Esophagus muscularis mucosa (tissue), 4 donors: ENCODE data around the gene DLG5. TPM values are rescaled to one million over a fixed set of nuclear protein-coding genes. Genes with fewer than 3 reads are reported as not detected.

Source experiments
- DNase-seq: peaks from one replicate; pipeline ENCODE4 v3.0.0-alpha.2; 2017; ENCODE audit errors: extremely low spot score
- H3K27ac ChIP-seq, 4 donors: fragments of 200-600 bp; sonication (generic); replicated peaks in 1 of 4; 1 replicate in 3 of 4; 2 replicates in 1 of 4; pipeline ENCODE4 v1.5.1; 2016 to 2019; ENCODE audit warnings: mild to moderate bottlenecking in 1 of 4
- H3K27me3 ChIP-seq, 4 donors: fragments of 200-600 bp; sonication (generic); one replicate each; pipeline versions ENCODE4 v1.5.1 to v1.6.0; 2016 to 2019
- H3K36me3 ChIP-seq, 4 donors: fragments of 200-600 bp; sonication (generic); one replicate each; pipeline ENCODE4 v1.5.1; 2016 to 2019
- H3K4me1 ChIP-seq, 4 donors: fragments of 200-600 bp; sonication (generic); one replicate each; pipeline ENCODE4 v1.5.1; 2016 to 2019
- H3K4me3 ChIP-seq, 4 donors: fragments of 200-600 bp; sonication (generic); 1 replicate in 2 of 4; 2 replicates in 2 of 4; pipeline ENCODE4 v1.5.1; 2016 to 2019; ENCODE audit warnings: mild to moderate bottlenecking in 4 of 4, moderate library complexity in 1 of 4
- H3K9me3 ChIP-seq, 4 donors: fragments of 200-600 bp; sonication (generic); 1 replicate in 3 of 4; 2 replicates in 1 of 4; pipeline ENCODE4 v1.5.1; 2016 to 2019
- CTCF ChIP-seq, 3 experiments: fragments of 200-600 bp in 2 of 3; fragments of 450-650 bp in 1 of 3; sonication (generic) in 2 of 3; IDR thresholded peaks; one replicate each; pipeline ENCODE4 v1.5.1; 2017 to 2019; ENCODE audit warnings: antibody characterized with exemption in 3 of 3, mild to moderate bottlenecking in 2 of 3, moderate library complexity in 1 of 3
- EP300 ChIP-seq: sonication (generic); formaldehyde crosslinking; IDR thresholded peaks from one replicate; pipeline ENCODE4 v1.6.1; 2017; ENCODE audit warnings: antibody characterized with exemption
- POLR2A ChIP-seq: fragments of 450-650 bp; IDR thresholded peaks from one replicate; pipeline ENCODE4 v1.6.1; 2017; ENCODE audit warnings: antibody characterized with exemption, moderate library complexity, mild to moderate bottlenecking, low read depth
- POLR2AphosphoS5 ChIP-seq, 2 donors: sonication (generic); formaldehyde crosslinking; IDR thresholded peaks; one replicate each; pipeline ENCODE4 v1.6.1; 2017; ENCODE audit warnings: antibody characterized with exemption in 2 of 2
- WGBS: methylation state at CpG from one replicate; pipeline ENCODE4 v1.1.5; 2018; 5-methylcytosine and 5-hydroxymethylcytosine counted together
- intact Hi-C: fragments of 100-400 bp; cut with DNase I; formaldehyde crosslinking; loops from one replicate; pipeline ENCODE4 v1.15.1; 2023
- total RNA-seq, 4 donors: library from RNA; depleted of rRNA; stranded (reverse); fragments of >200 nt; gene quantifications; one replicate each; pipeline versions ENCODE4 v1.1.0 to v1.2.1, GENCODE V29; 2016

Gene DLG5
- total RNA-seq, 4 donors from 2014 or later: 55.7 to 120 (median 76.6) TPM

- intact Hi-C loops: loop anchor here (5.0 kb wide), 1 partner anchor 45 kb away; the partner anchor contains the start of gene DLG5
- 73% methylated on average over 5 of the region's 5 CpGs for WGBS
- Histone ChIP-seq H3K4me1 (peaks cover 14 to 63% (median 61%) of the 10 kb centered on the region in 4 donors), H3K4me3 (no peak overlapping the region), H3K36me3 (peaks cover 0 to 12% (median 9%) of the 10 kb centered on the region in 4 donors), H3K27me3 (no peaks in the 10 kb centered on the region), H3K27ac (peak overlapping the region; percentile 81 to 94 (median 84)), H3K9me3 (no peaks in the 10 kb centered on the region)
- DNase-seq: no peak
- no peak for TF ChIP-seq EP300
- TF ChIP-seq CTCF (IDR thresholded peaks at IDR 0.05): peak in 1 of 3 experiments; percentile 4
These were observed 45.6 kb upstream of the DLG5 start for GRCh38 chr10:77972148-77972547.

GRCh38 chr10:77971804-77972144 is 45.2 kb upstream of the DLG5 start:
- 84% methylated on average over 3 of the region's 3 CpGs for WGBS
- intact Hi-C loops: loop anchor here (5.0 kb wide), 1 partner anchor 44 kb away; the partner anchor contains the start of gene DLG5
- Histone ChIP-seq H3K36me3 (peaks cover 0 to 8% (median 6%) of the 10 kb centered on the region in 4 donors), H3K9me3 (no peaks in the 10 kb centered on the region), H3K27me3 (no peaks in the 10 kb centered on the region), H3K4me3 (no peak overlapping the region), H3K27ac (peak overlapping the region; percentile 81 to 94 (median 84)), H3K4me1 (peaks cover 14 to 63% (median 61%) of the 10 kb centered on the region in 4 donors)
- TF ChIP-seq EP300 (no peak), CTCF (IDR thresholded peaks at IDR 0.05) (no peak), POLR2AphosphoS5 (IDR thresholded peaks at IDR 0.05) (no peak), POLR2A (no peak)
- DNase-seq: no peak

GRCh38 chr10:77970869-77971803 is 44.6 kb upstream of the DLG5 start:
- intact Hi-C loops: loop anchor here (5.0 kb wide), 1 partner anchor 44 kb away; the partner anchor contains the start of gene DLG5
- H3K9me3 ChIP-seq: no peaks in the 10 kb centered on the region
- peak overlapping the region in 3 of 4 donors; percentile 4 to 32 (median 24) for H3K4me3 ChIP-seq
- H3K4me1 ChIP-seq: peaks cover 14 to 63% (median 61%) of the 10 kb centered on the region in 4 donors
- no peaks in the 10 kb centered on the region for H3K27me3 ChIP-seq
- 27% methylated on average over 7 of the region's 7 CpGs for WGBS
- H3K36me3 ChIP-seq: peaks cover 0 to 4% (median 3%) of the 10 kb centered on the region in 4 donors
- no peak for TF ChIP-seq POLR2A
- TF ChIP-seq POLR2AphosphoS5 (IDR thresholded peaks at IDR 0.05): peak; percentile 84 to 85
- TF ChIP-seq EP300: peak; percentile 95
- DNase-seq: peak; percentile 96
- H3K27ac ChIP-seq: peak overlapping the region; percentile 81 to 94 (median 84)

GRCh38 chr10:77969114-77969513 is 42.6 kb upstream of the DLG5 start:
- 32% methylated on average over 4 of the region's 4 CpGs for WGBS
- Histone ChIP-seq H3K27ac (peak overlapping the region; percentile 81 to 94 (median 84)), H3K4me1 (peaks cover 14 to 48% (median 47%) of the 10 kb centered on the region in 4 donors), H3K4me3 (no peak overlapping the region), H3K9me3 (no peaks in the 10 kb centered on the region), H3K27me3 (no peaks in the 10 kb centered on the region), H3K36me3 (no peaks in the 10 kb centered on the region)
- intact Hi-C loops: no loop called here
- TF ChIP-seq CTCF (IDR thresholded peaks at IDR 0.05) (no peak), POLR2AphosphoS5 (IDR thresholded peaks at IDR 0.05) (peak in 1 of 2 donors; percentile 41), POLR2A (no peak)
- no peak for DNase-seq

- 39% methylated on average over 6 of the region's 8 CpGs for WGBS
- intact Hi-C loops: no loop called here
- Histone ChIP-seq H3K27me3 (no peaks in the 10 kb centered on the region), H3K4me3 (no peak overlapping the region), H3K36me3 (no peaks in the 10 kb centered on the region), H3K27ac (no peak overlapping the region), H3K9me3 (no peaks in the 10 kb centered on the region), H3K4me1 (peaks cover 14 to 40% (median 38%) of the 10 kb centered on the region in 4 donors)
- no peak for TF ChIP-seq EP300
- TF ChIP-seq POLR2AphosphoS5 (IDR thresholded peaks at IDR 0.05): no peak
- no peak for TF ChIP-seq POLR2A
- TF ChIP-seq CTCF (IDR thresholded peaks at IDR 0.05): no peak
- DNase-seq: no peak
These were observed 41.1 kb upstream of the DLG5 start for GRCh38 chr10:77967611-77968022.
